Neural crest cell (in vitro differentiated cells): ENCODE results near the gene SRRM3. TPM values are rescaled to one million over a fixed set of nuclear protein-coding genes. Genes with fewer than 3 reads are reported as not detected.
"Not testable (repeated sequence)": the region's sequence is repeated elsewhere in the genome, so short reads cannot be mapped to it uniquely, and the experiment has no call there.

Source experiments
- DNase-seq: peaks from one replicate; pipeline ENCODE4 v3.0.0; 2021; ENCODE audit warnings: low read depth, mixed read lengths, low spot score
- H3K27ac Mint-ChIP-seq: one replicate; pipeline ENCODE4 v1.8.0; 2021; ENCODE audit warnings: mild to moderate bottlenecking, mixed read lengths; ENCODE audit not compliant: unreplicated experiment
- H3K27me3 Mint-ChIP-seq: 2 replicates; pipeline ENCODE4 v1.8.0; 2021; ENCODE audit warnings: low read depth, mild to moderate bottlenecking, mixed read lengths
- H3K36me3 Mint-ChIP-seq: 2 replicates; pipeline ENCODE4 v1.8.0; 2021; ENCODE audit warnings: low read depth, mild to moderate bottlenecking, mixed read lengths
- H3K4me1 Mint-ChIP-seq: 2 replicates; pipeline ENCODE4 v1.8.0; 2021; ENCODE audit warnings: mixed read lengths
- H3K4me3 Mint-ChIP-seq: one replicate; pipeline ENCODE4 v1.8.0; 2021; ENCODE audit warnings: mild to moderate bottlenecking, mixed read lengths
- H3K9me3 Mint-ChIP-seq: 2 replicates; pipeline ENCODE4 v1.8.0; 2021; ENCODE audit warnings: mixed read lengths
- total RNA-seq: library from RNA; stranded (reverse); gene quantifications from 2 replicates; pipeline ENCODE4 v1.2.1, GENCODE V29; 2021
- TF ChIP-seq, protein P1 (sequence below): fragments of 200-600 bp; sonication (generic); conservative IDR thresholded peaks from 2 replicates; pipeline ENCODE4 v1.5.0; 2021; ENCODE audit warnings: antibody characterized with exemption, mild to moderate bottlenecking

SRRM3 gene
- total RNA-seq, 1 donor from 2014 or later, result 4.9 TPM

DNA sequence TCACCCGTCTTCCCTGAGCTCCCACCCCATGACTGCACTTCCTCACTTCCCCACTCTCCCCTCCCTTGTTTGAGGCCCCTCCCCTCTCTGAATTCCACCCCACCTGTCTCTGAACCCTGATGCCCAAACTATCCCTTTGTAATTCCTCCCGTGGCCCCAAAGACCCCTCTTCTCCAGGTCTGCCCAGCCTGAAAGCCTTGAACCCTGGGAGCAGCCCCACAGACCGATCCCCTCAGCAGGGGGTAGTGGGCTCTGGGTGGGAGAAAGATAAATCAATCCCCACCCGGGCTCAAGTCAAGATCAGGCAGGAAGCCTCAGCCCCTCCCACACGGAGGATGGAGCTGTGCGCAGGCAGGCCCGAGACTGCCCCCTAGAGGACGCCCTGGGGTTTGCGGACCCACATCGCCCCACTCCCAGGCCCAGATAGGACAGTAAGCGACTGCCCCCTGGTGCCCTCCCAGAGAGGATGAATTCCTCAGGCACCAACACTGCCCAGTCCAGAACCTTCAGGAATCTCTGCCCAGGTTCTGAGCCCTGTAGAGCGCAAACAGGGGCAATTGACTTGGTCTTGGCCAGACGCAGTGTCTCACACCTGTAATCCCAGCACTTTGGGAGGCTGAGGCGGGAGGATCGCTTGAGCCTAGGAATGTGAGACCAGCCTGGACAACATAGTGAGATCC, 112.5 kb downstream of the SRRM3 start:
- H3K4me3 Mint-ChIP-seq, result peak overlapping the region; percentile 77
- no peak overlapping the region for H3K27ac Mint-ChIP-seq

DNA sequence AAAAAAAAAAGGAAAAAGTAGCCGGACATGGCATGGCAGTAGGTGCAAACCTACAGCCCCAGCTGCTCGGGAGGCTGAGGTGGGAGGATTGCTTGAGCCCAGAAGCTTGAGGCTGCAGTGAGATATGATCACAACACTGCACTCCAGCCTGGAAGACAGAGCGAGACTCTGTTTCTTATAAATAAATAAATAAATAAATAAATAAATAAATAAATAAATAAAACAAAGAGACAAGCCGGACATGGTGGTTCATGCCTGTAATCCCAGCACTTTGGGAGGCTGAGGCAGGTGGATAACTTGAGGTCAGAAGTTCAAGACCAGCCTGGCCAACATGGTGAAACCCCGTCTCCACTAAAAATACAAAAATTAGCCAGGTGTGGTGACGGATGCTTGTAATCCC, 113.0 kb downstream of the SRRM3 start:
- H3K27me3 Mint-ChIP-seq, H3K9me3 Mint-ChIP-seq, H3K36me3 Mint-ChIP-seq, H3K27ac Mint-ChIP-seq, DNase-seq, H3K4me3 Mint-ChIP-seq: not testable (repeated sequence)
- peaks cover 28% of the 10 kb centered on the region for H3K4me1 Mint-ChIP-seq

More for the DNA sequence above, 112.5 kb downstream of the SRRM3 start:
- H3K4me1 Mint-ChIP-seq, result peaks cover 27% of the 10 kb centered on the region
- H3K36me3 Mint-ChIP-seq, result no peaks in the 10 kb centered on the region
- TF ChIP-seq, protein P1, sequence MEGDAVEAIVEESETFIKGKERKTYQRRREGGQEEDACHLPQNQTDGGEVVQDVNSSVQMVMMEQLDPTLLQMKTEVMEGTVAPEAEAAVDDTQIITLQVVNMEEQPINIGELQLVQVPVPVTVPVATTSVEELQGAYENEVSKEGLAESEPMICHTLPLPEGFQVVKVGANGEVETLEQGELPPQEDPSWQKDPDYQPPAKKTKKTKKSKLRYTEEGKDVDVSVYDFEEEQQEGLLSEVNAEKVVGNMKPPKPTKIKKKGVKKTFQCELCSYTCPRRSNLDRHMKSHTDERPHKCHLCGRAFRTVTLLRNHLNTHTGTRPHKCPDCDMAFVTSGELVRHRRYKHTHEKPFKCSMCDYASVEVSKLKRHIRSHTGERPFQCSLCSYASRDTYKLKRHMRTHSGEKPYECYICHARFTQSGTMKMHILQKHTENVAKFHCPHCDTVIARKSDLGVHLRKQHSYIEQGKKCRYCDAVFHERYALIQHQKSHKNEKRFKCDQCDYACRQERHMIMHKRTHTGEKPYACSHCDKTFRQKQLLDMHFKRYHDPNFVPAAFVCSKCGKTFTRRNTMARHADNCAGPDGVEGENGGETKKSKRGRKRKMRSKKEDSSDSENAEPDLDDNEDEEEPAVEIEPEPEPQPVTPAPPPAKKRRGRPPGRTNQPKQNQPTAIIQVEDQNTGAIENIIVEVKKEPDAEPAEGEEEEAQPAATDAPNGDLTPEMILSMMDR, result peak; percentile 99
- H3K27me3 Mint-ChIP-seq, result no peaks in the 10 kb centered on the region
- DNase-seq, result peak; percentile 99
- no peaks in the 10 kb centered on the region for H3K9me3 Mint-ChIP-seq

DNA sequence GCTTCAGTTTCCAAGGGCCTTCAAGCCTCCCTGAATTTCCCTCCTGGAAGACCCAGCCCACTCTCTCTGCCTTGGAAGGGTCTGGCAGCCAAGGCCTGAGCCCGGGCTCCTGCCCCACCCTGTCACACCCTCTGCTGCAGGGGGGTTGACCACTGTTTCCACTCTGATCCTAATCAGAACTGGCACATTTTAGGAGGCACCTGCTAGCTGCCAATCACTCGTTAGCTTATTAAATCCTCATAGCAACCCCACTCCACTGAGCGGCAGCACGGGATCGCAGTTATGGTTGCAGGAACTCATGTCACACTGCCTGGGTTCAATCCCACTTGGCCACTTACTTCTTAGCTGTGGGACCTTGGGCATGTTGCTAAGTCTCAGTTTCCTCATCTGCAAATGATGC, 113.7 kb downstream of the SRRM3 start:
- TF ChIP-seq, protein P1, result no peak
- no peaks in the 10 kb centered on the region for H3K36me3 Mint-ChIP-seq
- no peak overlapping the region for H3K27ac Mint-ChIP-seq

DNA sequence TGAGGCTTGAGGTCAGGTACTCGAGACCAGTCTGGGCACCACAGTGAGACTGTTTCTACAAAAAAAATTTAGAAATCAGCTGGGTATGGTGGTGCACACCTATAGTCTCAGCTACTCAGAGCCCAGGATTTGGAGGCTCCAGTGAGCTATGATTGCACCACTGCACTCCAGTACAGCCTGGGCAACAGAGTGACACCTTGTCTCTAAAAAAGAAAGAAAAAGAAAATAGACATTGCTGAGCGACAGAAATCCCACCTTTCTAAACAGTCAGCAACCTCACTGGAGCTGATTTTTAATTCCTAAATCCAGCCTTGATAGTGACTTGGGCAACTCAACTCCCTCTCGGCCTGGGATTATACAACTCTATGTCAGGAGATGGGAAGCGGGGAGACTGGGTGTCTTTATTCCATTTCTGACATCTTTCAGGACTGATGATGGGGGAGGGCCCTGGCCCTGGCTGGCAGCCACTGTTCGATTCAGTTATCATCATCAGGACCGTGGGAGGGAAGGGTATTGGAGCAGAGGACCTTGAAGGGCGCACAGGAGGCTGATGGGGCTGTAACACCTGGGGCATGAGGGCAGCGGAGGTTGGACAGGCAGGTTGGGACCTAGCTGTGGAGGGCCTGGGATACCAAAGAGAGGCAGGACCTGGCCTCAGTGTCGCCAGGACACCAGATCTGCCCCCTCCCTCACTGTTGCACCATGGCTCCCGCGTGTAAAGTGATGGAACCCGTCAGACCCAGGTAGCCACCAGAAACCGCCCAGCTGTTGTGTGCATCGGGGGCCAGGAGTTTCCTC, 115.5 kb downstream of the SRRM3 start:
- peaks cover 26% of the 10 kb centered on the region for H3K4me1 Mint-ChIP-seq
- DNase-seq, result no peak
- H3K27ac Mint-ChIP-seq, result peak overlapping the region; percentile 98
- no peaks in the 10 kb centered on the region for H3K27me3 Mint-ChIP-seq
- no peaks in the 10 kb centered on the region for H3K9me3 Mint-ChIP-seq
- H3K4me3 Mint-ChIP-seq, result peak overlapping the region; percentile 80
- H3K36me3 Mint-ChIP-seq, result no peaks in the 10 kb centered on the region
- TF ChIP-seq, protein P1, result no peak

More for the DNA sequence above, 113.7 kb downstream of the SRRM3 start:
- no peak for DNase-seq
- H3K9me3 Mint-ChIP-seq, result no peaks in the 10 kb centered on the region
- H3K27me3 Mint-ChIP-seq, result no peaks in the 10 kb centered on the region
- peaks cover 31% of the 10 kb centered on the region for H3K4me1 Mint-ChIP-seq
- H3K4me3 Mint-ChIP-seq, result no peak overlapping the region

DNA sequence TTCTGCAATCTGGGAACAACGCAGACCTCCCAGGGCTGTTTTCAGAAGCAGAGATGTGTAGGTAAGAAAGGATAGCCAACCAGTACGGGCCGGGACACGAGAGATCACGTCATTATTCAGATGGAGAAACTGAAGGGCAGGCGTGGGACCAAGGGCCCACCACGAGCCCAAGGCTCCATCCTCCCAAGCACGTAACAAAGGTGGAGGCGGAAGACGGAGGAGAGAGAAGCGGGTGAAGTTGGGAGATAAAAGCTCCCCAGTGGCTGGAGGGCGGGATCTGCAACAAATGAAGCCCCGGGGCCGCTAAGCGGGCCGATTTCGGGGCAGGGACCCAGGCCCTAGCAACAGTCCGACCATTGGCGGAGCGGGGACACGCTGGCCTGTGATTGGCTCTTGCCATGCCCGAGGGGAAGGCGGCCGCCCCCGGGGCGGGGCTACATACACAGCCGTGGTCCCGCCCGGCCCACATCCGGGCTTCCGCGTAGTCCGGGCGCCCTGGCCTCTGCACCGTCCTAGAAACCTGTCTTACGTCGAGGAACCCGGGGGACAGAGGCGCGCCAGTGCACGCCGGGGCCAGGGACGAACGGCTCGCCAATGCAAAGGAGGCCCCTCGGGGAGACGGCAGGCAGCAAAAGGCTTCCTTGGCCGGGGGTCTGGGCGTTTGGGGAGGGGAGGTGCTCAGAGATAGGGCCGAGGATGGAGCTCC, 116.2 kb downstream of the SRRM3 start:
- H3K27me3 Mint-ChIP-seq, result no peaks in the 10 kb centered on the region
- TF ChIP-seq, protein P1, result no peak
- H3K27ac Mint-ChIP-seq, result peak overlapping the region; percentile 98
- peaks cover 26% of the 10 kb centered on the region for H3K4me1 Mint-ChIP-seq
- no peaks in the 10 kb centered on the region for H3K36me3 Mint-ChIP-seq
- H3K4me3 Mint-ChIP-seq, result peak overlapping the region; percentile 80
- H3K9me3 Mint-ChIP-seq, result no peaks in the 10 kb centered on the region
- peak; percentile 87 for DNase-seq
